Neuron (in vitro differentiated cells): ENCODE data around the gene ADM.

Experiments
- H2AFZ ChIP-seq: one replicate; pipeline ENCODE4 v1.6.1; 2013; ENCODE audit warnings: low read depth, mild to moderate bottlenecking, inconsistent platforms, low read length, moderate library complexity
- H3K27me3 ChIP-seq: one replicate; pipeline ENCODE4 v1.6.1; 2013; ENCODE audit warnings: low read length; ENCODE audit not compliant: insufficient read depth
- H3K36me3 ChIP-seq: one replicate; pipeline ENCODE4 v1.6.1; 2013; ENCODE audit warnings: low read length; ENCODE audit not compliant: insufficient read depth
- H3K4me1 ChIP-seq: one replicate; pipeline ENCODE4 v1.6.1; 2013; ENCODE audit warnings: low read length; ENCODE audit not compliant: insufficient read depth
- H3K4me3 ChIP-seq: 2 replicates; pipeline ENCODE4 v1.5.1; 2013; ENCODE audit warnings: mild to moderate bottlenecking, low read length, moderate library complexity
- H3K9me3 ChIP-seq: one replicate; pipeline ENCODE4 v1.6.1; 2013; ENCODE audit warnings: low read length

ADM gene

DNA sequence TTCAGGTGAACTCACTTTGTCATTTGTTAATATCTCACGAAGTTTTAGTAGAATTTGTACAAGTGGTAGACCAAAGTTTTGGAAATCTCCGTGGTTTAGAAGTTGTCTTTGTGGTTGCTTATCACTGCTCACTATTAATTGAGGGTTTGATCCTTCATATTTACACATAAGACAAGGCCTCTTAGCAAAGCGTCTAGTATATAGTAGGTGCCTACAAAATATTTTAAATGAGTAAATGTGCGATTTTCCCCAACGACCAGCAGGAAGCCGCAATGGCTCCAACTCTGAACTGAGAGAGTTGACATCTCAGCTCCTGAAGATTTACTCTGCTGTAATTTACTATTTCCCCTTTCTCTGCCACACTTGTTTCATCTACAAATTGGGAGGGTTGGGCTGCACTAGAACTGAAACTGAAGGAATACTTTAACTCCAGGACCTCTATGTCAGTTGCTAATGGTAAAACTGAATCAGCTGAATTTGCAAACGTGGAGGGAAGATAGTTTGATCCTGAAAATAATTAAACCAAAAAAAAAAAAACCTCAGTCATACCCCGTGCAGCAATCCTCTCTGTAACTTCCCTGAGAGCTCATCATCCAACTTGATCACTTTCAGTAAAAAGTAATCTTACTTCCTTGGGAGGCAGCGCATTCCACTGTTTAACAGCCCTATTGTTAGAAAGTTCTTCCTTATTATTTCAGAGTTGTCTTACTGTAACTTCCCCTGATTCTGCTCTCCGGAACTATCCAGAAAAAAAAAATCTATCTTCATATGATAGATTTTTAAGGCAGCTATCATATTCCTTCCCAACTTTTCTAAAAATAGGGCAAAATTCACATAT, 9.6 kb upstream of the ADM start:
- Histone ChIP-seq H3K27me3 (no peaks in the 10 kb centered on the region), H3K9me3 (no peaks in the 10 kb centered on the region), H3K4me1 (peaks cover 6% of the 10 kb centered on the region), H2AFZ (peak overlapping the region; percentile 97), H3K36me3 (no peaks in the 10 kb centered on the region), H3K4me3 (peak overlapping the region; percentile 56)

GRCh38 chr11:10298342-10298741, 6.5 kb upstream of the ADM start:
- Histone ChIP-seq H3K27me3 (peaks cover 11% of the 10 kb centered on the region), H3K9me3 (no peaks in the 10 kb centered on the region), H3K4me1 (peaks cover 13% of the 10 kb centered on the region), H3K4me3 (no peak overlapping the region), H3K36me3 (no peaks in the 10 kb centered on the region), H2AFZ (no peak overlapping the region)

DNA sequence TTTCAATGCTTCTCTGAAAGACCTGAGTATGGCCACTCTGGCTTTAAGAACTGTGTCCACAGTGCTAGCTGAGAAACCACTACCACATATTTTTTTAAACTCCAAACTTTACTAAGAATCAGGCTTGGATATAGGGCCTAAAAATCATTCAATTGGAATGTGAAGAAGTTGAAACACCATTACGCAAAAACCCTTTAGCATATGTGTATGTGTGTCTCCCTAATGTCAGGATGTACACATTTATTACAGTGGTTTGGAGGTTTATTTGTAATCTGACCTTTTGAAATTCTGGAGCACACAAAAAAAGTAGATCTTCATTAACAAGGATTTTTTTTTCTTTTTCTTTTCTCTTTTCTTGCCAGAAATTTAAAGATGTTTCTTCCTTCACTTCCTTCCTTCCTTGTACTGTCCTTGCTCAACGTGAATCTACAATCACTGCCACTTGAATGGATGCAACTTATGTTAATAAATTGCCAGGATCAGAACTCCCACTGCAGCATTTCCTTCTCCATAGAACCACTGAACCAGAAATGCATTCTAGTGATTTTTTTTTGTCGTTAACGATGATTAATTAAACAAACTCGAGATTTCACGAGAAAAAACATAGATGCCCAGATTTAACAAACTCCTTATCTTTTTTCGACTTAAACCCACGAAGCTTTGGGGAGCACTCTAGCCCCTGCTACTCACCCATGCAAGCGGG, 3.1 kb upstream of the ADM start:
- Histone ChIP-seq H3K36me3 (no peaks in the 10 kb centered on the region), H3K4me1 (peaks cover 45% of the 10 kb centered on the region), H3K27me3 (peaks cover 40% of the 10 kb centered on the region), H3K4me3 (peak overlapping the region; percentile 67), H3K9me3 (no peaks in the 10 kb centered on the region), H2AFZ (peak overlapping the region; percentile 86)

- H3K4me3 ChIP-seq = peak overlapping the region; percentile 67
- no peaks in the 10 kb centered on the region for H3K36me3 ChIP-seq
- H3K9me3 ChIP-seq = no peaks in the 10 kb centered on the region
- H3K4me1 ChIP-seq = peaks cover 47% of the 10 kb centered on the region
- peaks cover 46% of the 10 kb centered on the region for H3K27me3 ChIP-seq
- H2AFZ ChIP-seq = peak overlapping the region; percentile 86
Observed at GRCh38 chr11:10302359-10302743, 2.5 kb upstream of the ADM start.

DNA sequence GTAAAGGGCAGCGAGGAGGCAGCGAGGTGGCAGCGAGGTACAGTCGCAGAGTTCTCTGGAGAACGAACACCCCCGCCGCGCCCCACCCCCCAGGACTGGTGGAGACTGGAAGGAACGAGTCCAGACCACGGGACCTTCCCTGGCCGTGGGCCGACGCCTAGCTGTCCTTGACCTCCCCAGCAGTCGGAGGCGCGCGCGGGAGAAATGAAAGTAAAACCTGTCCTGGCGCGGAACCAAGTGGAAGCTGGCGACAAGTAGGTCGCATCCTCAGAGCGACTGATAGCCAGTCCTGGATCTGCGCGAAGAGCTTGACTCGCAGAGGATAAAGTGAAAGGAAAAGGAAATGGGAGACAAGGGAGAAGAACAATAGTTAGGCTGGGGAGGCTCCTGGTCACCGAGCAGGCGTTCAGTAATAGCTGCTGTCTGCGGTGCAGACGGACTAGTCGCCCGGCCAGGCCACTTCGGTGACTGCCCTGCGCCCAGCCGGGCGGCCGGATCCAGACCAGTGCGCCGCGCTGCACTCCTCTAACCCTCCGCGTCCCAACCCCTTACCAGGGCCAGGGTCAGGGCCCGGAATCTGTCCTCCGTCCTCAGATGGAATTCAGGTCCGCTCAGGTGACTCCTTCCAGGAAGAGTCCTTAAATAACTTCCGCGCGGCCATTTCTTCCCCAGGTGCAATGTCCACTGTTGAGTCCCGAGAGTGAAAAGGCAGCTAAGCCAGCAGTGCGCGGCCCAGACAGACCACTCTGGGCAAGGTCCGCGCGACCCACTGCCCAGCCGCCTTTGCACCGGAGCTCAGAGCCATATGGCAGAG, 1.9 kb upstream of the ADM start:
- Histone ChIP-seq H2AFZ (peak overlapping the region; percentile 86), H3K36me3 (no peaks in the 10 kb centered on the region), H3K4me1 (peaks cover 51% of the 10 kb centered on the region), H3K9me3 (no peaks in the 10 kb centered on the region), H3K4me3 (peak overlapping the region; percentile 67), H3K27me3 (peaks cover 47% of the 10 kb centered on the region)

DNA sequence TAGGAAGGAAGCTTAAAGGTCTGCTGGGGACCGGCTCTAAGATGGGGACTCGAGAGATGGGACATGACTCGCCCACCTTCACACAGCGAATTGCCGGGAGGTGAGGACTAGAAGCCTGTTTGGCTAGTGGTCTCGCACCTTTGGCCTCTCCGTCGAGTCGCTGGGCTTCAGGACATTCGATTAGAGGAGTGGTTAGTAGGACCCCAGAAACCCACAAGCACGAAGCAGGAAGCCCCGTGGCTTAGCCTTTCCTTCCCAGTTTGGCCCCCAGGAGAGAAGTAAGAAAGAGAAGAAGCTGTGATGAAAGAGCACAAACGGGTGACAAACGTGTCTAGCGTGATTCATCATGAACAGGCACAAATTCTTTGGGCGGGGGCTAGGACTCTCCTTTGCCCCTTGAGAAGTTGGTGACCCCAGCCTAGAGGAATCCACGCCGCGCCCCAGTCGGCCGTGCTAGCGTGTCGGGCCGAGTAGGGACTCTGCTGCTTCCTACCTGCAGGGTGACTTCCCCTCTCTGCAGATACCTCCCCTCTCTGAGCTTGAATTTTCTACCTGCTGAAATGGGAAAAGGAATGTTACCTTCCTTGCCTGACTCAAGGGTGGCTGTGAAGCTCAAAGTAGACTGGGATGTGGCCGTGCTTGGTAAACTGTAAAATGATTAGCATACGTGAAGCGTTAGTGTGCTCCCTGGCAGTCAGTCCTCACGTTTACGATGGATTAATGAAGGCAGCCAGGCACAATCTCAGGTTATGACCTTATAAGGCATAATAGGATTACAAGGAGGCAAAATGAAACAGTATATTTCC, 1.1 kb upstream of the ADM start:
- Histone ChIP-seq H3K4me1 (peaks cover 54% of the 10 kb centered on the region), H3K4me3 (peak overlapping the region; percentile 67), H2AFZ (peak overlapping the region; percentile 86), H3K9me3 (no peaks in the 10 kb centered on the region), H3K27me3 (peaks cover 50% of the 10 kb centered on the region), H3K36me3 (no peaks in the 10 kb centered on the region)

- peaks cover 50% of the 10 kb centered on the region for H3K27me3 ChIP-seq
- H3K4me1 ChIP-seq = peaks cover 54% of the 10 kb centered on the region
- no peaks in the 10 kb centered on the region for H3K36me3 ChIP-seq
- no peaks in the 10 kb centered on the region for H3K9me3 ChIP-seq
- peak overlapping the region; percentile 86 for H2AFZ ChIP-seq
- peak overlapping the region; percentile 67 for H3K4me3 ChIP-seq
Observed at GRCh38 chr11:10305262-10305963, 540 bp downstream of the ADM start.

DNA sequence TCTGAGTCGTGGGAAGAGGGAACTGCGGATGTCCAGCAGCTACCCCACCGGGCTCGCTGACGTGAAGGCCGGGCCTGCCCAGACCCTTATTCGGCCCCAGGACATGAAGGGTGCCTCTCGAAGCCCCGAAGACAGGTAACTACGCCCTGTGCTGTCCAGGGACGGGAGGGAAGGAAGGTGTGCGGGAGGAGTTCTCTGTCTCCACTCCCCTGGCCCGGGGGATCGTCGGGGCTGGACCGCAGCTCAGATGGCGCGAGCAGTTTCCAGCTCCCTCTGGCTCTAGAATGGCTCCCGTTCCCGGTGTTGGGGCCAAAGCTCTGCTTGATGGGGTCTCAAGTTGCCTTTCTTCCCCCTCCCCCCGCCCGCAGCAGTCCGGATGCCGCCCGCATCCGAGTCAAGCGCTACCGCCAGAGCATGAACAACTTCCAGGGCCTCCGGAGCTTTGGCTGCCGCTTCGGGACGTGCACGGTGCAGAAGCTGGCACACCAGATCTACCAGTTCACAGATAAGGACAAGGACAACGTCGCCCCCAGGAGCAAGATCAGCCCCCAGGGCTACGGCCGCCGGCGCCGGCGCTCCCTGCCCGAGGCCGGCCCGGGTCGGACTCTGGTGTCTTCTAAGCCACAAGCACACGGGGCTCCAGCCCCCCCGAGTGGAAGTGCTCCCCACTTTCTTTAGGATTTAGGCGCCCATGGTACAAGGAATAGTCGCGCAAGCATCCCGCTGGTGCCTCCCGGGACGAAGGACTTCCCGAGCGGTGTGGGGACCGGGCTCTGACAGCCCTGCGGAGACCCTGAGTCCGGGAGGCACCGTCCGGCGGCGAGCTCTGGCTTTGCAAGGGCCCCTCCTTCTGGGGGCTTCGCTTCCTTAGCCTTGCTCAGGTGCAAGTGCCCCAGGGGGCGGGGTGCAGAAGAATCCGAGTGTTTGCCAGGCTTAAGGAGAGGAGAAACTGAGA, 1.4 kb downstream of the ADM start:
- peak overlapping the region; percentile 67 for H3K4me3 ChIP-seq
- peaks cover 46% of the 10 kb centered on the region for H3K27me3 ChIP-seq
- H3K4me1 ChIP-seq = peaks cover 54% of the 10 kb centered on the region
- H3K9me3 ChIP-seq = no peaks in the 10 kb centered on the region
- no peaks in the 10 kb centered on the region for H3K36me3 ChIP-seq
- peak overlapping the region; percentile 86 for H2AFZ ChIP-seq

DNA sequence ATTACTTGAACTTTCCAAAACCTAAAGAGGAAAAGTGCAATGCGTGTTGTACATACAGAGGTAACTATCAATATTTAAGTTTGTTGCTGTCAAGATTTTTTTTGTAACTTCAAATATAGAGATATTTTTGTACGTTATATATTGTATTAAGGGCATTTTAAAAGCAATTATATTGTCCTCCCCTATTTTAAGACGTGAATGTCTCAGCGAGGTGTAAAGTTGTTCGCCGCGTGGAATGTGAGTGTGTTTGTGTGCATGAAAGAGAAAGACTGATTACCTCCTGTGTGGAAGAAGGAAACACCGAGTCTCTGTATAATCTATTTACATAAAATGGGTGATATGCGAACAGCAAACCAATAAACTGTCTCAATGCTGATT, 2.1 kb downstream of the ADM start:
- Histone ChIP-seq H3K4me3 (peak overlapping the region; percentile 67), H3K4me1 (peaks cover 50% of the 10 kb centered on the region), H2AFZ (no peak overlapping the region), H3K9me3 (no peaks in the 10 kb centered on the region), H3K36me3 (no peaks in the 10 kb centered on the region), H3K27me3 (peaks cover 42% of the 10 kb centered on the region)

- H3K4me3 ChIP-seq = peak overlapping the region; percentile 53
- no peaks in the 10 kb centered on the region for H3K36me3 ChIP-seq
- H3K9me3 ChIP-seq = no peaks in the 10 kb centered on the region
- peaks cover 42% of the 10 kb centered on the region for H3K27me3 ChIP-seq
- peaks cover 44% of the 10 kb centered on the region for H3K4me1 ChIP-seq
- peak overlapping the region; percentile 76 for H2AFZ ChIP-seq
Observed at GRCh38 chr11:10307400-10308200, 2.7 kb downstream of the ADM start.
